LNCaP clone FGC (cell line): ENCODE data around the gene C19orf81.
"Not testable (repeated sequence)": the region's sequence is repeated elsewhere in the genome, so short reads cannot be mapped to it uniquely, and the experiment has no call there.

ENCODE experiments used
- DNase-seq: peaks from one replicate; pipeline ENCODE4 v3.0.0-alpha.2; 2011; ENCODE audit warnings: low read depth
- H3K4me3 ChIP-seq: 2 replicates; pipeline ENCODE4 v1.5.1; 2011; ENCODE audit warnings: mild to moderate bottlenecking, low read depth, low read length, control low read depth
- CTCF ChIP-seq: IDR thresholded peaks from 2 replicates; pipeline ENCODE4 v1.5.1; 2012; ENCODE audit warnings: mild to moderate bottlenecking; ENCODE audit not compliant: control insufficient read depth, insufficient read depth; ENCODE audit errors: extremely low read depth

The C19orf81 gene

GRCh38 chr19:50607388-50607787 is 41.9 kb upstream of the C19orf81 start:
- TF ChIP-seq CTCF = no peak
- no peak for DNase-seq
- no peak overlapping the region for H3K4me3 ChIP-seq

GRCh38 chr19:50607874-50608785 is 41.1 kb upstream of the C19orf81 start:
- DNase-seq = peak; percentile 15
- peak; percentile 53 for TF ChIP-seq CTCF
- H3K4me3 ChIP-seq = no peak overlapping the region

GRCh38 chr19:50612504-50613404 is 36.5 kb upstream of the C19orf81 start:
- H3K4me3 ChIP-seq, DNase-seq: not testable (repeated sequence)

GRCh38 chr19:50618379-50618778 is 30.9 kb upstream of the C19orf81 start:
- DNase-seq, H3K4me3 ChIP-seq: not testable (repeated sequence)

GRCh38 chr19:50619184-50619583 is 30.1 kb upstream of the C19orf81 start:
- H3K4me3 ChIP-seq, DNase-seq: not testable (repeated sequence)

- H3K4me3 ChIP-seq, DNase-seq: not testable (repeated sequence)
Observed at GRCh38 chr19:50620394-50620906, 28.8 kb upstream of the C19orf81 start.

- TF ChIP-seq CTCF = no peak
- no peak overlapping the region for H3K4me3 ChIP-seq
- no peak for DNase-seq
Observed at GRCh38 chr19:50624949-50625600, 24.2 kb upstream of the C19orf81 start.

- no peak overlapping the region for H3K4me3 ChIP-seq
- no peak for TF ChIP-seq CTCF
- DNase-seq = no peak
Observed at GRCh38 chr19:50626011-50626410, 23.2 kb upstream of the C19orf81 start.
